GM12892 (cell line): ENCODE results near the gene SDK1.

Source experiments
- POLR2A ChIP-seq: IDR thresholded peaks from 2 replicates; pipeline ENCODE4 v1.6.1; 2011; ENCODE audit warnings: low read depth, low read length, control low read depth
- TAF1 ChIP-seq: IDR thresholded peaks from 2 replicates; pipeline ENCODE4 v1.6.1; 2011; ENCODE audit warnings: low read depth, mild to moderate bottlenecking, control low read depth, low read length, borderline replicate concordance

GRCh38 chr7:3908153-3908552 lies 607.1 kb downstream of the SDK1 start:
- TF ChIP-seq TAF1, result no peak
- no peak for TF ChIP-seq POLR2A
